SKM-1 (cell line): ENCODE measurements around the gene DLEC1.
"Not testable (repeated sequence)": the region's sequence is repeated elsewhere in the genome, so short reads cannot be mapped to it uniquely, and the experiment has no call there.

Experiments
- DNase-seq: peaks from one replicate; lab custom pipeline; 2025; ENCODE audit not compliant: unreplicated experiment; lab: John Stamatoyannopoulos, UW

The DLEC1 gene

DNA sequence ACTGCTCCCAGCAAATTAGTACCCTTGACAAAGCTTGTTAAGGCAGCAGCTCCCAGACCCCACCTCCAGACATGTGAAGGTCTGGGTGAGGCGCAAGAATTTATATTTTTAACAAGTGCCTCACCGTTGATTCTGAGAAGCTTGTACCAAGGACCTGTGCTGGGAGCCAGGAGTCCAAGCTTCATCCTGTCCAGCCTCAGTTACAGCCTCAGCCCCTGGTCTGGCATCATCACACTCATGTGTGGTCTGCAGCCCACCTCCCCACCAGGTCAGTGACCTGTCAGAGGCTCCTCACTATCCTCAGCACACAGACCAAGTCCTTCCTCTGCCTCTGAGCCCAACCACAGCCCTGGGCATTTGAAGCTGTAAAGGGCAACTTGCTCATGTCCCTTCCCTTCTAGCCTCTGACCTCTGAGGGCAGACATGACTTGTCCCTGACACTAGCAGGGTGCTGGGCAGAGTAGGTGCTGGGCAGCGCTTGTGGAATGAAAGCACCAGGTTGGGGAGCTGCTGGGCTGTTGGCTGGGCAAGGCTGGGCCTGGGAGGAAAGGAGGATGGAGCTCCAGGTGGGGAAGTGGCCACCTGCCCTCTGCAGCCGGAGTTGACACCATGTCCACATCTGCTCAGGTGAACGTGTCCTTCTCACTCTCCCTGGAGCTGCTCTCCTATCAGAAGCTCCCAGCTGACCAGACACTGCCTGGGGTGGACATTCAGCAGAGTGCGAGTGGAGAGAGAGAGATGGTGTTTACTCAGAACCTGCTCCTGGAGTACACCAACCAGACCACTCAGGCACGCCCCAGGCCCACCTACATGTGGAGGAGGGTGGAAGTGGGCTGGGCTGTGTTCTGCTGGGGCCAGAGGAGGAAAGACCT lies 81.0 kb downstream of the DLEC1 start:
- DNase-seq: no peak

DNA sequence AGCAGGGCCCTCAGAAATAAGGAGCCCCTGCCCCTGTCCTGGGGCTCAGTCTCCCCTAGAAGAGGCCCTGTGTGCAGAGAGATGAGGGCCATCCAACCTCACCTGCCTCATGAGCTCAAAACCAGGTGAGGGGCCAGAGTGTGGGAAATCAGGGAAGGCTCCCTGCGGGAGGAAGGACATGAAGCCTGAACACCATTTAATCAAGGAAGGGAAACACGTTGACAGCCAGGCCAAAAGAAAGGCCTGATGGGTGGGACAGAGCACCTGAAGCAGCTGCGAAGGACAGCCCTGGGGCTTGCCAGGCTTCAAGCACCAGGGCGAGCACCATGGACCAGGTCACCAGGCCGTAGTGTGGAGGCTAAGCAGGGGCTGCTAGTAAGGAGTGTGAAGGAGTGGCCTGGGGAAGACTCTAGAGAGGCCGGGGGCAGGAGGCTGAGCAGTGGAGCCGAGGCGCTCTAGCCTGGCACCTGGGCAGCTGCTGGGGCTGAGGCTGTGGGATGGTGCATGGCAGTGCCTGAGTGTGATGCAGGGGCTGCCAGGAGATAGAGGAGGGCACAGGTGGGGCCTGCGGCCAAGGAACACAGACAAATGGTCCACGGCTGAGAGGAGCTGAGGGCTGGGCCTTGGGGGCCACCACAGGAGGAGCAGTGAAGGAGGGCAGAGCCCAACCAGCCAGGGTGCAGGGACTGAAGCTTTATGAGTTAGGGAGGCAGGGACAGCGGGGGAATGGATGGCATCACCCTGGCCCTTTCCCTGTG lies 81.9 kb downstream of the DLEC1 start:
- DNase-seq: no peak

DNA sequence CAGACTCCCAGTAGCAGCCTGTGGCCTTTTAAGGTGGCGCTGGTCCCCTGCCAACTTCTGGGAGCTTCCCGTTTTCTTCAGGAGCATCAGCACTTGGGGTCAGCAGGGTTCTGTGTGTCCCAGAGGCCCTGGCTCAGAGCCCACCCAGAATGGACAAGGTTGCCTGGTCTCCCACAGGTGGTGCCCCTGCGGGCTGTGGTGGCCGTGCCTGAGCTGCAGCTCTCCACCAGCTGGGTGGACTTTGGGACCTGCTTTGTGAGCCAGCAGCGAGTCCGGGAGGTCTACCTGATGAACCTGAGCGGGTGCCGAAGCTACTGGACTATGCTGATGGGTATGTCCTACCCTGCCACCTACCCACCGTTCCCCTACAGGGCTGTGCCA lies 82.4 kb downstream of the DLEC1 start:
- DNase-seq: no peak

DNA sequence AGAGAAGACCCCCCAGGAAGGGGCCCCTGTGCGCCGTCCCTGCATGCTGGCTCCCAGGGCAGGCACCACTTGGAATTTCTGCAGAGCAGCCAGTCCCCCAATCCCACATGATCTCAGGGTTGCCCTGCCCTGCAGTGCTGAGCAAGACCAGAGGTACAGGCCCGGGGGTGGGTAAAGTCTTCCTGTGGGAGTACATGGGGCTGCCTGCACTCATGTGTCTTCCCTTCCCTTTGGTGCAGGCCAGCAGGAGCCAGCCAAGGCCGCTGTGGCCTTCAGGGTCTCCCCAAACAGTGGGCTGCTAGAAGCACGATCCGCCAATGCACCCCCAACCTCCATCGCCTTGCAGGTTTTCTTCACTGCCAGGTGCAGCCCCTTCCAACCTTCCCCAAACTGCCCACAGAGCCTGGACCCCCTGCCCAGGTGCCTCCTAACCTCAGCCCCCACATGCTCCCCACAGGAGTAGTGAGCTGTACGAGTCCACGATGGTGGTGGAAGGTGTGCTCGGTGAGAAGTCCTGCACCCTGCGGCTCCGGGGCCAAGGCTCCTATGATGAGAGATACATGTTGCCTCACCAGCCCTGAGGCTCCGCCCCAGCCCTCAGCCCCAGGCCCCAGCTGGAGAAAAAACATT lies 82.9 kb downstream of the DLEC1 start:
- no peak for DNase-seq

DNA sequence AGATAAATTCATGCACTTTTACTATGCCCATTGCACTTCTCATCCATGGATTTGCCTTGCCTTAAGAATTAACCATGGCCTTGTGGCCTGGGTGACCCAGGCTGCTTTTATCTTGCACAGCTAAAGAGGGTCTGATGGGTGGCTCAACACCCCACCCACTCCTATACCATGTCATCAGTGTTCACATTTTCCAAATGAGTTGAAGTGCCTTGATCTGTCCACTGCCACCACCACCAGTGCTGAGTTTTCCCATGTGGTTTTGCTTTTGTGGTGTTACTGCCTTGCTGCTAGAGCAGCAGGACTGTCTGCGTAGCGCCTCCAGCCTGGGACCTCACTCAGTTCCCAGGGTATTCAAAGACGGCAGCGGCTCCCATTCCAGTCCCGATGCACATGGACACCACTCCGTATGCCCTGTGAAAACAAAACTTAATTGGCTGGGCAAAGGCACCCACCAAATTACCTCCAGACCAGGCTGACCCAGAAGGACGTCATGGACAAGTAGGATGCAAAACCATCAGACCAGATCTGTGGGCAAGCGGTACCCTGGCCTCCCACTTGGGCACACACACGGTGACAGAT lies 83.8 kb downstream of the DLEC1 start:
- no peak for DNase-seq

DNA sequence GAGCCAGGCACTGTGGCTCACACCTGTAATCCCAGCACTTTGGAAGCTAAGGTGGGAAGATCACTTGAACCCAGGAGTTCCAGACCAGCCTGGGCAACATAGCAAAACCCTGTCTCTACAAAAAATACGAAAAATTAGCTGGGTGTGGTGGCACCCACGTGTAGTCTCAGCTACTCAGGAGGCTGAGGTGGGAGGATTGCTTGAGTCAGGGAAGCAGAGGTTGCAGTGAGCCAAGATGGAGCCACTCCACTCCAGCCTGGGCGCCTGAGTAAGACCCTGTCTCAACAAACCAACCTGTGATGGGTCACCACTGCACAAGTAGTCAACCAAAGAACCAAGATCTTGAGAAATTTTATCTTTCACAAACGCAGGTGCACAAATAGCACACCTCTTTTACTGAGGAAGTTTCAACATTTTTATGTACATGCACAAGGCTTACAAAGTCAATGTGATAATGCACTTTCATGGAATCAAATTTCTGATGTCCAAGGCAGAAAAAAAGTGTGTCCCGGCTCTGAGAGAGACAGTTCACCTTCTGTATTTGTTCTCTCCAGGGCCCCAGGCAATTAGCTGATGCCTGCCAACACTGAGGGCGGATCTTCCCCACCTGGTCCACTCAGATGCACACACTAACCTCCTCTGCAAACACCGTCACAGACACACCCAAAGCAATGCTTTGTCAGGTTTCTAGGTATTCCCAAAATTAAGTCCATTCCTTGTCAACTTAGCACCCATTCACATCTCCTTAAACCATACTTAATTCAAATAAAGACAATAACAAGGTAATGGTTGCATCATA lies 85.5 kb downstream of the DLEC1 start:
- DNase-seq: no peak

DNA sequence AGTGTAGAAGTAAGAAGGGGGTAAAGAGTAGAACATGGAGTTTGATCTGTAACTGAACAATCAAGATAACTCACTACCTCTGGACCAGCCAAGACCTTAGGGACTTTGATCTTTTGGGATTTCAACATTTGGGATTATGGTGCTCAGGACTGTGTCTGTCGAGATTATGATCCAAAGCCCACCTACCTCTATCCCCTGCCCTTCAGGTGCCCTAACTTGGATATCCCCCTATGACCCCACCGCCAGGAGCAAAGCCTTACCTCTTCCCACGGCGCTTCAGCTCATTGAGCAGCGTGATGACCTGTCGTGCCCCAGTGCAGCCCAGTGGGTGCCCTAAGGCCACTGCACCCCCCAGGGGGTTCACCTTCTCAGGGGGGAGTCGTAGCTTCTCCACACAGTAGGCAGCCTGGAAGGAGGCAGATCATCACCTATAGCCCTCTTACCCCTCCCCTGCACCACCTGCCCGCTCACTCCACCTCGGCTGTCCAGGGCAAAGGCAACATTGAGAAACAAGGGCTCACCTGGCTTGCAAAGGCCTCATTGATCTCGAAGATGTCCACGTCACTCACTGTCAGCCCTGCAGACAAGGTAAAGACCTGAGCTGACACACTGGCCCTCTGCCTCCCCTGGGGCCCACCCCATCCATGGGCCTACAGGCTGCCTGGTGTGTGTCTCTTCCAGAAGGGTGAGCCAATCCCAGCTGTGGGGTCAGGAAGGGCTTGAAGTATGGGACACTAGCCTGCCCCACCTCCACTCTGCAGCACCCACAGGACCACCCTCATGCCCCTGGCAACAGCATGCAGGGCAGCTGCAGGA lies 86.5 kb downstream of the DLEC1 start:
- no peak for DNase-seq

DNA sequence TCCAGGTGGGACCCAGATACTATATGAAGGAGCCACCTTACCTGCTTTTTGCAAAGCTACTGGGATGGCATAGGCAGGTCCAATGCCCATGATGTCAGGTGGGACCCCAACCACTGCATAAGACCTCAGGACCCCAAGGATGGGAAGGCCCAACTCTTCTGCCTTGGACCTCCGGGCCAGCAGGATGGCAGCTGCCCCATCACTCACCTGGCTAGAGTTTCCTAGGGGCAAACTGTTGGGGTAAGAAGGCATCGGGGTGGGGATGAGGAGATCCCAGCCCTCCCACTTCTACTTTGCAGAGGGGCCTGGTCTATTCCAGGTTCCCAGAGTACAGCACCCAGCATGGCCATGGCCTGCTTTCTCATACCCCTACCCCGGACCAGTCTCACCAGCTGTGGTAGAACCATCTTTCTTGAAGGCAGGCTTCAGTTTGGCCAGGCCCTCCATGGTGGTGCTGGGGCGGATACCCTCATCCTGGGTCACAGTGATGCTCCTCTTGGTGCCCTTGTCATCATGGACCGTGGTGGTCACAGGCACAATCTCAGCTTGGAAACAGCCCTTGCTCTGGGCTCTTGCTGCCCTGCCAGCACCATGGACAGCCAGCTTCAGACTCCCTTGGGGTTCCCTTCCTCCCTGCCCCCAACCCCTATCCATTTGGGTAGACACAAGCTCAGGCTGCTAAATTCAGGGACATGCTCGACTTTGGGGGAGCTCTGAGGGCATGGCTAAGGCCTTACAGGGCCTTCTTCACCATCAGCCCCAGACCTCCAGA lies 87.3 kb downstream of the DLEC1 start:
- DNase-seq: no peak

DNA sequence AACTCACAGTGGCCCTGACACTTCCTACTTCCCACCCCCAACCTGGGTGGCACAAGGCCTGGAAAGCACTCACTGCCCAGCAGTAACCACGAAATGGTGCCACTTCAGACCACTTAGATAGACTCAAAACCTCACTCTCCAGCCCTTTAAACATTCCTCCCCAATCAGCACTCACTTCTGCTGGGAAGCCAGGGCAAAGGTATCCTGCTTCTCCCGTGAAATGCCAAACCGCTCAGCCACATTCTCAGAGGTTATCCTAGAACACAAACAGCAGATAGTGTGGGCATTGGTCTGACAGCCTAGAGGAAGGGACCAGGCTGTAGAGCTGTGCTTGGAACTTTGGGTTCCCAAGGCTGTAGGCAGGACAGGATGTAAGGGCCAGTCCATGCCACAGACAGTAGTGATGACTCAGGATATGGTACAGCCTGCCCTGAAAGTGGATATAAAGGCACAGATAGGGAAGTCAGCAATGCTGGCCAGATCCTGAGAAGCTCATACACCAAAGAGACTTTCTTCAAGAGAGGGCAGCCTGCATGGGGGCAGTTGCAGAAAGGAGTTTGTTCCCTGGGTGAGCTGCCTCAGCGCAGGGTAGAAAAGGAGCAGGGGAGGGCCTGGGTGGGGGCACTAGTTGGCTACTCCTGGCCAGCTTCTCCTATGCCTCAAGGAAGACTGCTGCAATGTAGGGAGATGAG lies 88.7 kb downstream of the DLEC1 start:
- DNase-seq: no peak

DNA sequence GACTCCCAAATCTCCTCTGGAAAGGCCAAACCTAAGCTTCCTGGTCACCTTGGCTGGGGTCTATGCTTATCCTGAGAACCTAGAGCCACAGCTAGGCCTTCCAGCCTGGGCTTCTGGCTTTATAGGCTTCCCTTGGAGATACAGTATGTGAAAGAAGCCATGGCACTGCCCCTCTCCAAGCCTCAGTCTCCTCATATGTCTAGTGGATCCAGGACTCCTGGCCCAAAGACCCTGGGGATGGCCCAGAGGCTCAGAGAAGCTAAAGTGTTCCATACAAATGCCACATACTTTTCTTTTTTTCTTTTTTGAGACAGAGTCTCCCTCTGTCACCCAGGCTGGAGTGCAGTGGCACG lies 89.3 kb downstream of the DLEC1 start:
- no peak for DNase-seq

DNA sequence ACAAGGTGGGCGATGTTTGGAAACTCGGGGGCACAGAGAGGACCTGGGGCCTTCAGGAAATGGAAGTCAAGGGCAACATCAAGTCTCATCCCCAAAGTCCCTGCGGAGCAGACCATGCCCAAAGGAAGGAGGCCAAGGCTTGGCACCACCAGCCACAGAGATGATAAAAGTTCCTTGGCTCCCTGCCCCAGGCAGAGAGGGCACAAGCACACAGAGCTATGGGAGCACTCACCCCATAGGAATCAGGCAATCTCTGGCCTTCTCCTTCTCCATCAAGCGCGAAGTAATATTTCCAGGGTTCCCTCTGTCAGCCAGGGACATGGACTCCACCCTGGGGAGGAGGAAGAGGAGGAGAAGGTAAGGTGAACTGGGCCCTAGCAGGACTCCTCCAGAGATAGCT lies 90.0 kb downstream of the DLEC1 start:
- DNase-seq: no peak

DNA sequence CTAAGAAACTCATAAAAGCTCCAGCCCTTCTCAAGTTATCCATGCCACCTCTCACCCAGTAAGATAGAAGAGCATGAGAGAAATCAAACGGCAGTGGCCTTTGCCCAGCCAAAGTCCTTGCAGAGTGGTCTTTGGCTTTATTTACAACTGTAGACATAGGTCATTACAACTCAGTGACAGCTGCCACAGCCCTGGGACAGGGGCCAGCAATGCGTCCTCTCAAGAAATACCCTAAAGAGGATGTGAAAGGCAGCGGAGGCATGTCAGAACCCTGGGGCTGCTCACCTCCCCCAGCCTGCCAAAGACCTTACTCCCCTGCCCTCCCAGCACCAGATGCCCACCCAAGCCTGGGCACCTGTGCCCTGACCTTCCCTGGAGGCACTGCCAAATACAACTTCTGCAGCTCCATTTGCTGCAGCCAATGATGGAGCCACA lies 91.6 kb downstream of the DLEC1 start:
- DNase-seq: no peak

DNA sequence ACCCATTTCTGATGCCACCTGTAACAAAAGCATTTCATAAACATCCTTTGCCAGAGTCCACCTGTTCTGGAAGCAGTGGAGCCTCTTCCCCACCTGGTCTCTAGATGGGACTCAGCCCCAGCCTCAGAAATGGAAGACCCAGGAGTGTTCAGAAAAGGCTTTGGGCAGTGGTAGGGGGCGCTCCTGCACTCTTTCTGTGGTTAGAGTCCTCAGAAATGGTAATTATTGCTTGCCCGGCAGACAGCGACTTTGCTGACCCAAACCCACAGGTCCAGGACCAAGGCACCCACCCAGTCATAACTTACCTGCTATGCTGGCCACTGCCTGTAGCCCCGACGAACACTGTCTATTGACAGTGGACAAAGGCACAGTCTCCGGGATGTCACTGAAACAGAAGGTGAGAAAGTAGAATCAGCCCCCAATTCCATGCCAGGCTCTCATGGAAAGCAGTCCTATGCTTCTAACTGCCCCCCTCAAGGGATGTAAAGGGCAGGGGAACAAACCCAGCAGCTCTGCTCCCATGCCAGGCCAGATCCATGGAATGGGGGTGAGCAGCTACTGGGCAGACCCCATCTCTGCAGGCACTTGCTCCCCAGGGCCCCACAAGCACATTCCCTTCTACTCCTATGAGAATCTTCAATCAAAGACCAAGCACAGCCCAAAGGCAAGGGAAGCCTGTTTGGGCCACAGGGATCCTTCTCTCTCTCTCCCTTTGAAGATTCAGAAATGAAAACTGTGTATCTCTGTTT lies 92.8 kb downstream of the DLEC1 start:
- peak; percentile 48 for DNase-seq

DNA sequence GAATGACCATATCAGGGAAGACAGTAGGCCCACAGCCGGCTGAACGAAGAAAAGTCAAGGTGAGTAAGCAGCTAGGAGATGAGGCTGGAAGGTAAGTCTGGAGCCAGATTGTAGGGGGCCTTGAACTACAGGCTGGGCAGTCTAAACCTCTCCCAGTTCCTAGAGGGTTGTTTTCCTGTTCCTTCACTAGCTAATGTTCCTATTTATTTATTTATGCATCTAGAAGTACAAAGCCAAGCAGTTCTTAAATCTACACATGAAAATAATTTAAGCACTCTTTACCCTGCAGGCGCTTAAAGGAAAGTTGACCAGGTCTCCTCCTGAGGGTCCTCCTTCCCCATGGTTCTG lies 94.2 kb downstream of the DLEC1 start:
- no peak for DNase-seq

DNA sequence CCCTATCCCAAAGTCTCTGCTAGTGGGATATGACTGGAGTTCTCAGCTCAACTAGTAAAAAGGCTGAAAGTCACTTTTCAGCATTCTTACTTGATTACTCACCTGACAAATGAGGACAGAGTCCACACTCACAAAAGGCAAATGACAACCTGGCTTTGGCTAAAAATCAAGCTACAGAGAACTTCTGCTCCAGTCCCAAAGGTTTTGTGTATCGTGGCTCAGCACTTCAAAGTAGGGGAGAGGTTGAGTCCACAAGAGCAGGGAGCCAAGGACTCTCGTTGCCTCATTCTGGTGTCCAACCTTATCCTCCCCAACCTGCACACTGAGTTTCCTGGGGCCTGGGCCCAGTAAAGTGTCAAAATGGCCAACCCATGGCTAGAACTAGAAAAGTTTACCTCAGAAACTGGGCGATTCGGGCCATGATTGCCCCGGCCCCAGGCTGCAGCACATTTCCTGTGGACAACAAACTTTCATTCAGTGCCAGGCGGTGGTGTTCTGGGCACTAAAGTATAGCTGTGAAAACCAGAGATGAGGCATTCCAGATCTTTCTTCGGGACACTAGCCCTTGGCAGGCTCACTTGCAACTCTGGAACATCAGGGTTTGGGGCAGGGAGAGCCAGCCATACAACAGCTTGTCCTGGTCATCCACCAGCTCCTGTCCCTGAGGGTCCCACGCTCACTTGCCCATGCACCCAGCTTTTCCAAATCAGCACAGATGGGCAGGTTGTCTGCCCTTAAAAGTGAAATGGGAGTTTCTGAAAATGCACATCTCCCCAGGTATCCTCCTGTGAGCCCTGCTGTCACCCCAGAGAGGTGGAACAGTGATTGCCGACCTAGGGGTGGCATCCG lies 94.8 kb downstream of the DLEC1 start:
- DNase-seq: no peak

DNA sequence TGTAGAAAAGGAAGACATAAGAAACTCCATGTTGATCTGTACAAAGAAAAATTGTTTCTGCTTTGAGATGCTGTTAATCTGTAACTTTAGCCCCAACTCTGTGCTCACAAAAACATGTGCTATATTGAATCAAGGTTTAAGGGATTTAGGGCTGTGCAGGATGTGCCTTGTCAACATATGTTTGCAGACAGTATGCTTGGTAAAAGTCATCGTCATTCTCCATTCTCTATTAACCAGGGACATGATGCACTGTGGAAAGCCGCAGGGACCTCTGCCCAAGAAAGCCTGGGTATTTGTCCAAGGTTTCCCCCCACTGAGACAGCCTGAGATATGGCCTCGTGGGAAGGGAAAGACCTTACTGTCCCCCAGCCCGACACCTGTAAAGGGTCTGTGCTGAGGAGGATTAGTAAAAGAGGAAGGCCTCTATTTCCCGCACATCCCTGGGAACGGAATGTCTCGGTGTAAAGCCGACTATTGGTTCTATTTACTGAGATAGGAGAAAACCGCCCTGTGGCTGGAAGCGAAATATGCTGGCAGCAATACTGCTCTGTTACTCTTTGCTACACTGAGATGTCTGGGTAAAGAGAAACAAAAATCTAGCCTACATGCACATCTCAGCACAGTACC lies 95.6 kb downstream of the DLEC1 start:
- DNase-seq: not testable (repeated sequence)
